Measurements from ENCODE around the gene PDP2.

- TF ChIP-seq CTCF (IDR thresholded peaks at IDR 0.05) (no peak), USF2 (IDR thresholded peaks at IDR 0.05; ENCODE audit: borderline replicate concordance, low read depth, low read length) (no peak), POLR2AphosphoS5 (IDR thresholded peaks at IDR 0.05; ENCODE audit: low read depth, low read length) (no peak), YY1 (IDR thresholded peaks at IDR 0.05; ENCODE audit: low read depth) (no peak), MXI1 (IDR thresholded peaks at IDR 0.05; ENCODE audit: low read depth, low read length) (no peak), RXRA (IDR thresholded peaks at IDR 0.05; ENCODE audit: borderline replicate concordance, low read depth) (no peak), NFIC (IDR thresholded peaks at IDR 0.05; ENCODE audit: borderline replicate concordance) (no peak), SMC3 (IDR thresholded peaks at IDR 0.05; ENCODE audit: low read depth, low read length) (no peak), TAF1 (IDR thresholded peaks at IDR 0.05; ENCODE audit: borderline replicate concordance, low read depth, low read length) (no peak), RCOR1 (IDR thresholded peaks at IDR 0.05; ENCODE audit: low read length) (no peak), EP300 (IDR thresholded peaks at IDR 0.05; ENCODE audit: borderline replicate concordance in 1 of 2, low read depth in 1 of 2, low read length in 1 of 2) (no peak), RAD21 (IDR thresholded peaks at IDR 0.05; ENCODE audit: low read length) (no peak)
Observed at GRCh38 chr16:66849021-66849420, 31.3 kb upstream of the PDP2 start.
